Measurements from ENCODE around the gene MMP19. TPM values are rescaled to one million over a fixed set of nuclear protein-coding genes. Genes with fewer than 3 reads are reported as not detected.

MMP19 gene
- total and polyA plus RNA-seq, 2 donors (not counting 1 experiment from before 2014, with no cell fraction given), result 0.42 TPM; not detected in 1

DNA sequence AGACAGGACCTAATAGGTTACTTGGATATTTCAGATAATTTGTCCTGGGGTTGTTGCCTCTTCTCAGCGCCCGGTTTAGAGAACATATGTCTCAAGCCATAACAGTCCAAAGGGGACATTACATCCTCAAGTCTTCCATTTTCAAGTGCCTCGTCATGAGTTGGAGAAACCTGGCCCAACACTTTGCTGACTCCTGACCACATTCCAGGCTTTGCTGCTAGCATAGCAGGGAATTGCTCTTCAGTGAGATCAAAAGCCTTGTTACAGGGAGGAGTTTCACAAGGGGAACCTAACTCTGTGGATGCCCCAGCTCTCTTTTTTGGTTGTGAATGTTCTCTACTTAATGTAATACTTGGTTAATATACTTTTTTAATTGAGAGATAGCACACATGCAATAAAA, 8.2 kb upstream of the MMP19 start:
- no peak for ATAC-seq (ENCODE audit: low read depth)
- Histone ChIP-seq H3K9ac (ENCODE audit: low read length) (no peak overlapping the region), H3K27me3 (replicated peaks in 1 of 4; ENCODE audit: control extremely low read depth in 1 of 4, control insufficient read depth in 3 of 4, insufficient read depth in 4 of 4, low read length in 3 of 4) (peaks cover 0 to 10% (median 9%) of the 10 kb centered on the region in 4 experiments), H3K27ac (ENCODE audit: low read length in 2 of 2) (no peak overlapping the region), H3K79me2 (ENCODE audit: control insufficient read depth, insufficient read depth, low read length) (no peaks in the 10 kb centered on the region), H4K20me1 (ENCODE audit: control insufficient read depth, insufficient read depth, low read length, poor library complexity, severe bottlenecking) (no peaks in the 10 kb centered on the region), H3K36me3 (replicated peaks in 1 of 2; ENCODE audit: control extremely low read depth in 1 of 2, control insufficient read depth in 1 of 2, extremely low read depth in 1 of 2, insufficient read depth in 2 of 2, low read length in 1 of 2) (no peaks in the 10 kb centered on the region), H3K9me3 (ENCODE audit: control extremely low read depth in 1 of 3, control insufficient read depth in 2 of 3, insufficient read depth in 1 of 3, low read length in 2 of 3) (no peaks in the 10 kb centered on the region), H3K4me1 (ENCODE audit: control insufficient read depth in 2 of 2, insufficient read depth in 2 of 2, low read length in 2 of 2) (no peaks in the 10 kb centered on the region), H3K4me3 (ENCODE audit: control extremely low read depth in 1 of 5, extremely low read depth in 1 of 5, insufficient read depth in 1 of 5, low read depth in 2 of 5, low read length in 4 of 5) (no peak overlapping the region), H2AFZ (ENCODE audit: insufficient read depth, low read depth, low read length, poor library complexity, severe bottlenecking) (no peak overlapping the region), H3K4me2 (replicated peaks; ENCODE audit: low read depth, low read length, poor library complexity, severe bottlenecking) (no peak overlapping the region)
- WGBS (ENCODE audit: insufficient coverage), result 100% methylated on average over 1 of the region's 3 CpGs
- no peaks in the 10 kb centered on the region for H3K4me1 Mint-ChIP-seq
- peaks cover 31% of the 10 kb centered on the region for H3K27me3 Mint-ChIP-seq
- ChIA-PET CTCF (no interaction called here), POLR2A (no interaction called here)
- H3K4me3 Mint-ChIP-seq, result no peak overlapping the region
- intact Hi-C loops (cut with micrococcal nuclease), result no loop called here
- H3K27ac Mint-ChIP-seq, result no peak overlapping the region
- no peaks in the 10 kb centered on the region for H3K9me3 Mint-ChIP-seq (ENCODE audit: insufficient read depth)
- no peak for DNase-seq
- TF ChIP-seq EZH2 (IDR thresholded peaks at IDR 0.05; ENCODE audit: borderline replicate concordance, insufficient read depth, low read depth, low read length, poor library complexity, severe bottlenecking), result no peak
- TF ChIP-seq, protein P1, sequence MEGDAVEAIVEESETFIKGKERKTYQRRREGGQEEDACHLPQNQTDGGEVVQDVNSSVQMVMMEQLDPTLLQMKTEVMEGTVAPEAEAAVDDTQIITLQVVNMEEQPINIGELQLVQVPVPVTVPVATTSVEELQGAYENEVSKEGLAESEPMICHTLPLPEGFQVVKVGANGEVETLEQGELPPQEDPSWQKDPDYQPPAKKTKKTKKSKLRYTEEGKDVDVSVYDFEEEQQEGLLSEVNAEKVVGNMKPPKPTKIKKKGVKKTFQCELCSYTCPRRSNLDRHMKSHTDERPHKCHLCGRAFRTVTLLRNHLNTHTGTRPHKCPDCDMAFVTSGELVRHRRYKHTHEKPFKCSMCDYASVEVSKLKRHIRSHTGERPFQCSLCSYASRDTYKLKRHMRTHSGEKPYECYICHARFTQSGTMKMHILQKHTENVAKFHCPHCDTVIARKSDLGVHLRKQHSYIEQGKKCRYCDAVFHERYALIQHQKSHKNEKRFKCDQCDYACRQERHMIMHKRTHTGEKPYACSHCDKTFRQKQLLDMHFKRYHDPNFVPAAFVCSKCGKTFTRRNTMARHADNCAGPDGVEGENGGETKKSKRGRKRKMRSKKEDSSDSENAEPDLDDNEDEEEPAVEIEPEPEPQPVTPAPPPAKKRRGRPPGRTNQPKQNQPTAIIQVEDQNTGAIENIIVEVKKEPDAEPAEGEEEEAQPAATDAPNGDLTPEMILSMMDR (IDR thresholded peaks at IDR 0.05), result no peak

DNA sequence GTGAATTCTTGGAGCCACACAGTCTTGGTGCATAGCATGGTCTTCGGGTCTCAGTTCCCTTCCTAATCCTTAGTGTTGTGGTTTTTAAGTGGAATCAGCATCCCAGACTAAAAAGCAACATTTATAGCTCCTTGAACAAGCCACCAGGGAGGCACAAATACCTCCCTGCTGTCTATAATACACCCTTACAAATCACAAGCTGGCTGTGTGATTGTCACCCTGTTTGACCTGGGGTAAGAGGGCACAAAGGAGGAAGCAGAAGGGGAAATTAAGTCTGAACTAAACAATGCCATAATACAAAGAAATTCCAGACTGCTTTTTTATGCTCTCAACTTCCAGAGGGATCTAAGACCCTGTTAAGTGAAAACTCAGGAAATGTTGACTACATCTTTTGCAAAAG, 7.7 kb upstream of the MMP19 start:
- H2AFZ ChIP-seq (ENCODE audit: insufficient read depth, low read depth, low read length, poor library complexity, severe bottlenecking), result no peak overlapping the region
- H3K27ac Mint-ChIP-seq, result no peak overlapping the region
- intact Hi-C loops (cut with micrococcal nuclease), result no loop called here

More for the DNA sequence above, 7.7 kb upstream of the MMP19 start:
- DNase-seq, result no peak
- Histone ChIP-seq H3K27me3 (replicated peaks in 1 of 4; ENCODE audit: control extremely low read depth in 1 of 4, control insufficient read depth in 3 of 4, insufficient read depth in 4 of 4, low read length in 3 of 4) (peaks cover 0 to 10% (median 9%) of the 10 kb centered on the region in 4 experiments), H3K27ac (ENCODE audit: low read length in 2 of 2) (no peak overlapping the region), H3K4me2 (replicated peaks; ENCODE audit: low read depth, low read length, poor library complexity, severe bottlenecking) (no peak overlapping the region), H3K4me3 (ENCODE audit: control extremely low read depth in 1 of 5, extremely low read depth in 1 of 5, insufficient read depth in 1 of 5, low read depth in 2 of 5, low read length in 4 of 5) (no peak overlapping the region), H3K36me3 (replicated peaks in 1 of 2; ENCODE audit: control extremely low read depth in 1 of 2, control insufficient read depth in 1 of 2, extremely low read depth in 1 of 2, insufficient read depth in 2 of 2, low read length in 1 of 2) (no peaks in the 10 kb centered on the region), H3K79me2 (ENCODE audit: control insufficient read depth, insufficient read depth, low read length) (no peaks in the 10 kb centered on the region), H4K20me1 (ENCODE audit: control insufficient read depth, insufficient read depth, low read length, poor library complexity, severe bottlenecking) (no peaks in the 10 kb centered on the region), H3K4me1 (ENCODE audit: control insufficient read depth in 2 of 2, insufficient read depth in 2 of 2, low read length in 2 of 2) (no peaks in the 10 kb centered on the region), H3K9me3 (ENCODE audit: control extremely low read depth in 1 of 3, control insufficient read depth in 2 of 3, insufficient read depth in 1 of 3, low read length in 2 of 3) (no peaks in the 10 kb centered on the region), H3K9ac (ENCODE audit: low read length) (no peak overlapping the region)
- ChIA-PET POLR2A (no interaction called here), CTCF (no interaction called here)
- ATAC-seq (ENCODE audit: low read depth), result no peak
- H3K27me3 Mint-ChIP-seq, result peaks cover 31% of the 10 kb centered on the region
- H3K9me3 Mint-ChIP-seq (ENCODE audit: insufficient read depth), result no peaks in the 10 kb centered on the region
- H3K4me3 Mint-ChIP-seq, result no peak overlapping the region
- no CpG with 5 or more reads among the region's 1 CpG for WGBS (ENCODE audit: insufficient coverage)
- H3K4me1 Mint-ChIP-seq, result no peaks in the 10 kb centered on the region
- no peak for TF ChIP-seq EZH2 (IDR thresholded peaks at IDR 0.05; ENCODE audit: borderline replicate concordance, insufficient read depth, low read depth, low read length, poor library complexity, severe bottlenecking)
- TF ChIP-seq, protein P1 (IDR thresholded peaks at IDR 0.05), result no peak
